K562 (cell line): ENCODE results near the gene SCYL1. TPM values are rescaled to one million over a fixed set of nuclear protein-coding genes. Genes with fewer than 3 reads are reported as not detected.

Experiments used
- BRD9 ChIP-seq: fragments of 450-650 bp; IDR thresholded peaks from 2 replicates; pipeline ENCODE4 v1.6.1; 2018; ENCODE audit warnings: low read depth; ENCODE audit not compliant: partially characterized antibody
- FOXP1 ChIP-seq: sonication (generic); formaldehyde crosslinking; IDR thresholded peaks from 2 replicates; pipeline ENCODE4 v1.8.0; 2022; ENCODE audit warnings: mild to moderate bottlenecking, missing genetic modification reagents
- HDAC2 ChIP-seq: fragments of 450-650 bp; IDR thresholded peaks from 2 replicates; pipeline ENCODE4 v1.6.1; 2016; ENCODE audit warnings: mild to moderate bottlenecking
- HMGN3 ChIP-seq: IDR thresholded peaks from 2 replicates; pipeline ENCODE4 v1.6.1; 2011; ENCODE audit warnings: borderline replicate concordance, low read depth, mild to moderate bottlenecking, mixed read lengths, low read length; ENCODE audit not compliant: insufficient read length; ENCODE audit errors: extremely low read depth
- MYC ChIP-seq, 2 experiments: fragments of 250-450 bp in 1 of 2; sonication (Bioruptor Pico) in 1 of 2; IDR thresholded peaks; 2 replicates each; pipeline versions ENCODE4 v1.5.1 to v1.6.1; 2012 to 2021; ENCODE audit warnings: low read depth in 2 of 2, borderline replicate concordance in 1 of 2, improper control_type of control experiment in 1 of 2, low read length in 1 of 2, mild to moderate bottlenecking in 1 of 2, moderate library complexity in 1 of 2
- NR2C2 ChIP-seq, 2 experiments: fragments of 200-800 bp in 1 of 2; sonication (Bioruptor generic) in 1 of 2; sonication (generic) in 1 of 2; formaldehyde crosslinking in 1 of 2; IDR thresholded peaks; 2 replicates each; pipeline versions ENCODE4 v1.6.1 to v1.8.0; 2016 to 2022; ENCODE audit warnings: mild to moderate bottlenecking in 1 of 2, missing compliant biosample characterization in 1 of 2, missing genetic modification characterization in 1 of 2, missing genetic modification reagents in 1 of 2
- TEAD1 ChIP-seq, 2 experiments: fragments of 450-650 bp in 1 of 2; sonication (generic) in 1 of 2; formaldehyde crosslinking; IDR thresholded peaks; 2 replicates each; pipeline versions ENCODE4 v1.4.0 to v1.8.0; 2020 to 2022; ENCODE audit warnings: mild to moderate bottlenecking in 2 of 2, missing genetic modification reagents in 1 of 2
- U2AF1 ChIP-seq: fragments of 200-400 bp; formaldehyde crosslinking; optimal IDR thresholded peaks from 2 replicates; pipeline ENCODE3; 2017; ENCODE audit warnings: mild to moderate bottlenecking, low read depth, low read length, moderate library complexity
- ZNF318 ChIP-seq, 2 experiments: fragments of 450-650 bp; IDR thresholded peaks; 2 replicates each; pipeline ENCODE4 v1.6.1; 2016; ENCODE audit warnings: mild to moderate bottlenecking in 2 of 2, borderline replicate concordance in 1 of 2, low read depth in 1 of 2, moderate library complexity in 1 of 2
- ZNF589 ChIP-seq: fragments of 200-800 bp; sonication (Bioruptor generic); IDR thresholded peaks from 2 replicates; pipeline ENCODE4 v1.6.1; 2016; ENCODE audit warnings: low read depth, missing genetic modification characterization, missing compliant biosample characterization
- ZNF77 ChIP-seq: fragments of 250-450 bp; sonication (Bioruptor Pico); IDR thresholded peaks from 2 replicates; pipeline ENCODE4 v1.5.0; 2020
- ZSCAN29 ChIP-seq: fragments of 450-650 bp; IDR thresholded peaks from 2 replicates; pipeline ENCODE4 v1.6.1; 2017
- polyA plus RNA-seq, 8 experiments: library from polyadenylated mRNA; depleted of rRNA in 4 of 8; stranded (reverse) in 5 of 8; unstranded in 3 of 8; fragments of >200 nt; fragmentation: Nextera tagmentation in 2 of 8; fragmentation: Illumina TruSeq in 1 of 8; extraction: Ambion mirVana in 2 of 8; extraction: Trizol in 1 of 8; gene quantifications; 2 replicates each; pipeline versions ENCODE4 v1.2.1 to v1.2.3, GENCODE V29; 2011 to 2014; ENCODE audit warnings: inconsistent platforms in 1 of 8, missing spikeins in 1 of 8
- total RNA-seq, 7 experiments: library from RNA; depleted of rRNA in 6 of 7; stranded (reverse); fragments of >200 nt in 6 of 7; fragmentation: Illumina TruSeq in 2 of 7; extraction: Trizol in 2 of 7; gene quantifications; 2 replicates each; pipeline versions ENCODE4 v1.2.1 to v1.2.3, GENCODE V29; 2011 to 2021; ENCODE audit warnings: low replicate concordance in 1 of 7
- TF ChIP-seq, protein P1 (sequence below), 3 experiments: IDR thresholded peaks in 2 of 3; conservative IDR thresholded peaks in 1 of 3; 2 replicates each; pipeline ENCODE4 v1.5.1; 2011 to 2012; ENCODE audit warnings: low read length in 3 of 3, mild to moderate bottlenecking in 3 of 3, control low read depth in 2 of 3, improper control_type of control experiment in 1 of 3, inconsistent platforms in 1 of 3, low read depth in 1 of 3, mixed read lengths in 1 of 3, moderate library complexity in 1 of 3; ENCODE audit not compliant: insufficient read depth in 2 of 3

The SCYL1 gene
- total and polyA plus RNA-seq, 9 of the 15 experiments (the other 6 are each of a cell fraction or from before 2014, with no cell fraction given): 1.9 to 145 (median 57.6) TPM

DNA sequence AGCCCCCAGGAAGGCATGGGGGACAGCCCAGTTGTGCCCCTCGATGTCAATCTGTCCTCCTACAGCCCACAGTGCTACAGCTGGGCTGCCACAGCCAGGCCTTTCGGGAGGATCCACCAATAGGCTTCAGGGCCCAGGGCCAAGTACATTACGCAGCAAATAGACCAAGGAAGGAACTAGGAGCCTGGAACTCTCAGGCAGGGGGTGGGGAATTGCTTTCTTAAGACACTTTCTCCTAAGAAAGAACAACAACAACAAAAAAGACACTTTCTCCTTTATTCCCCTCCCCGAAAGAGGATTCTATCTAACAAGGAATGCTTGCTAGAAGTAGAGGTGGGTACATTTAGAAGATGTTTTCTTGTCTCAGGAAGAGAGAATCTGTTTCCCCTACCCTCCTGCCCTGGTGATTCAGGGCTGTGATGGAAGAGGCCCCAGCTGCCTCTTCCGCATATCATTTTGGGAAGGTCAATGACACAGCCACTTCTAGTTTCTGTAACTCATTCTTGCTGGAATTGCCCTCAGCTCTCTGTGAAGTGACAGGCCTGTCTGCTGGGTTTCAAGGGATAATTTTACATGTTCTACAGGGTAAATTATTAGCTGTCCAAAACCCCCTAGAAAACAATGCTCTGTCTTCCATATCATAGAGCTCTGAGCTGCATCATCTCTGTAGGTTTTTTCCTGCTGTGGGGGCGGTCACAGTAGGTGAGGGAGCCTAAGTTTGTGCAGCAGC lies 32.1 kb upstream of the SCYL1 start (continued):
- TF ChIP-seq ZNF318 (IDR thresholded peaks at IDR 0.05; ENCODE audit: borderline replicate concordance in 1 of 2, low read depth in 1 of 2) (peak in 1 of 2 experiments; percentile 76; a peak in 2 of 4 replicates), ZSCAN29 (no peak), TEAD1 (CRISPR knock-in tag; IDR thresholded peaks at IDR 0.05) (peak in 1 of 2 experiments; percentile 39; a peak in 1 of 4 replicates), BRD9 (peak; percentile 39), HMGN3 (no peak), MYC (IDR thresholded peaks at IDR 0.05; ENCODE audit: low read depth, low read length) (0 out of 2 replicates have a peak, but pooled peaks have one; percentile 6), MYC (CRISPR knock-in tag; IDR thresholded peaks at IDR 0.05; ENCODE audit: borderline replicate concordance, low read depth) (no peak), FOXP1 (CRISPR knock-in tag) (peak; percentile 37; the same call in 1 of the 2 replicates), ZNF77 (CRISPR knock-in tag) (no peak), HDAC2 (0 out of 2 replicates have a peak, but pooled peaks have one; percentile 30), NR2C2 (CRISPR knock-in tag; IDR thresholded peaks at IDR 0.05) (no peak), NR2C2 (tag; IDR thresholded peaks at IDR 0.05) (0 out of 2 replicates have a peak, but pooled peaks have one; percentile 31), ZNF589 (CRISPR knock-in tag) (0 out of 2 replicates have a peak, but pooled peaks have one; percentile 2), U2AF1 (no peak)
- TF ChIP-seq, protein P1, sequence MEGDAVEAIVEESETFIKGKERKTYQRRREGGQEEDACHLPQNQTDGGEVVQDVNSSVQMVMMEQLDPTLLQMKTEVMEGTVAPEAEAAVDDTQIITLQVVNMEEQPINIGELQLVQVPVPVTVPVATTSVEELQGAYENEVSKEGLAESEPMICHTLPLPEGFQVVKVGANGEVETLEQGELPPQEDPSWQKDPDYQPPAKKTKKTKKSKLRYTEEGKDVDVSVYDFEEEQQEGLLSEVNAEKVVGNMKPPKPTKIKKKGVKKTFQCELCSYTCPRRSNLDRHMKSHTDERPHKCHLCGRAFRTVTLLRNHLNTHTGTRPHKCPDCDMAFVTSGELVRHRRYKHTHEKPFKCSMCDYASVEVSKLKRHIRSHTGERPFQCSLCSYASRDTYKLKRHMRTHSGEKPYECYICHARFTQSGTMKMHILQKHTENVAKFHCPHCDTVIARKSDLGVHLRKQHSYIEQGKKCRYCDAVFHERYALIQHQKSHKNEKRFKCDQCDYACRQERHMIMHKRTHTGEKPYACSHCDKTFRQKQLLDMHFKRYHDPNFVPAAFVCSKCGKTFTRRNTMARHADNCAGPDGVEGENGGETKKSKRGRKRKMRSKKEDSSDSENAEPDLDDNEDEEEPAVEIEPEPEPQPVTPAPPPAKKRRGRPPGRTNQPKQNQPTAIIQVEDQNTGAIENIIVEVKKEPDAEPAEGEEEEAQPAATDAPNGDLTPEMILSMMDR (IDR thresholded peaks at IDR 0.05 in 2 of 3, conservative IDR thresholded peaks at IDR 0.05 in 1 of 3; ENCODE audit: insufficient read depth in 2 of 3, low read depth in 1 of 3, low read length in 3 of 3): no peak
